HK-2 (cell line): ENCODE results near the gene MAL.

Experiments
- DNase-seq: peaks from one replicate; pipeline ENCODE4 v3.0.0-alpha.2; 2018; ENCODE audit not compliant: unreplicated experiment

The MAL gene

DNA sequence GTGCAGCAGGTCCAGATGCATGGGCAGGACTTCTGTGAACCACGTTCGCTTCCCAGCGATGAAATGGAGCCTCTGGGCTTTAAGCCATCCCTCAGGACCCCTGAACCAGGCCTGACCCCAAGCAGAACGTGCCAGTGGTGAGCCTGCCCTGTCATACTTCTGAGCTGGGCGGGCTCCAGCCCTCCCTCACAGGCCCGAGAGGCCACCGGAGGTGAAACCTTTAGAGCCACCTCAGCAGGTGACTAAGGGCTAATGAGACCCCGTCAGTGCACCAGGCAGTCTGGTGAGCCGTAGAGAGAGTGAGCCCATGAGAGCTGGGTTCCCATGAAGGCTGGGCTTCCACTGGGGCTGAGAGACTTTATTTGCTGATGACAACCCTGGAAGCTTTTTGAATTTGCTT, 8.9 kb upstream of the MAL start:
- DNase-seq: no peak

DNA sequence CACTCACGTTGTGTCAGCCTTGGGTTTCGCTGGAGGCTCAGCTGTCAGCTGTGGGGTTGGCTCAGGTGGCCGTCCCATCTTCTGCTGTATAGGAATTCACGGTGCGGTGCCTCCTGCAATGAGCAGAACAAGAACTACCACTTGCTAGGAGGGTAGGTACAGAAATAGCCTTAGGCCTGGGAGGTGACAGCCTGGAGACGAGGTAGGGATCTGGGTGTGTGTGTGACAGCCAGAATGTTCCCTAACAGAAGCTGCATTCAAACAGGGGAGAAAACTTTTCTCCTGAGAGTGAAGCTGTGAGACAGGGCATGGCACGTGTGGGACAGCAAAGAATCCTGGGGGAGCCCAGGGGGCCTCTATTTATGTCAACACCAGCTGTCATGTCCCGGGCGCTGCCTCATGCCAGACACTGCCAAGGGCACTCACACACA, 8.4 kb upstream of the MAL start:
- DNase-seq: no peak

DNA sequence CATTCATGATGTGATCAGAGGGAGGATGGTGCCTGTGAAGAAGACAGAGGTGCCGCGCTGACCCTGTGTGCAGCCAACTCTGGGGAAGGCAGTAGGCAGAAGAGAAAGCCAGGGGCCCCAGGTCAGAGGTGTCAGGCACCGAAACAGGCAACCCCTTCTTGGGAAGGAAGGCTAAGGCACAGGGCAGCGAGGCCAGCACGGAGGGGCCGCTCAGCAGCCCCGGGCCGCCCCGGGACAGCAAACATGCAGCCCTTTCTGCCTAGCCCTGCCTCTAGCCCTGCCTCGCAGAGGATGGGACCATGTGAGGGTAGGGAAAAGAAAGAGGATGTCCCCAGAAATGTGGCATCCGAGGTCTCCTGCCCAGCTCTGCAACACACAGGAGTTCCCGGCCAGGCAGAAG, 7.7 kb upstream of the MAL start:
- DNase-seq: no peak

DNA sequence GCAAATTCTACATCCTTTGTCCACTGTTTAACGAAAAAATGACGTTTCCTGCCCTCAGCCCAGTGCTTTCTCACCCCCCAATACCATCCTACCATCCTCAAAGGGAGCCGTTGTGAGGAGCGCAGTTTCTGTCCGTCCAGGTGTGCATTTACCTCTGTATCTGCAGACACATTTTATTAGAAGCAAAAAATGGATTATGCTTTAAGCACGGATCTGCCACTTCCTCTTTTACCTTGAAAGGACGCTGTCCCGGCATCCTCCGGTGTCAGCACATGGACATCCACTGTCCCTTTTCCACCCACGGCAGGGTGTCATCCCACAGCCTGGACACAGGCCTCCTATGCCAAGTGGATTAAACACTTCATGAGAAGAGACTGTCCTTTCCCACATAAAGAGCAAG, 7.2 kb upstream of the MAL start:
- no peak for DNase-seq

DNA sequence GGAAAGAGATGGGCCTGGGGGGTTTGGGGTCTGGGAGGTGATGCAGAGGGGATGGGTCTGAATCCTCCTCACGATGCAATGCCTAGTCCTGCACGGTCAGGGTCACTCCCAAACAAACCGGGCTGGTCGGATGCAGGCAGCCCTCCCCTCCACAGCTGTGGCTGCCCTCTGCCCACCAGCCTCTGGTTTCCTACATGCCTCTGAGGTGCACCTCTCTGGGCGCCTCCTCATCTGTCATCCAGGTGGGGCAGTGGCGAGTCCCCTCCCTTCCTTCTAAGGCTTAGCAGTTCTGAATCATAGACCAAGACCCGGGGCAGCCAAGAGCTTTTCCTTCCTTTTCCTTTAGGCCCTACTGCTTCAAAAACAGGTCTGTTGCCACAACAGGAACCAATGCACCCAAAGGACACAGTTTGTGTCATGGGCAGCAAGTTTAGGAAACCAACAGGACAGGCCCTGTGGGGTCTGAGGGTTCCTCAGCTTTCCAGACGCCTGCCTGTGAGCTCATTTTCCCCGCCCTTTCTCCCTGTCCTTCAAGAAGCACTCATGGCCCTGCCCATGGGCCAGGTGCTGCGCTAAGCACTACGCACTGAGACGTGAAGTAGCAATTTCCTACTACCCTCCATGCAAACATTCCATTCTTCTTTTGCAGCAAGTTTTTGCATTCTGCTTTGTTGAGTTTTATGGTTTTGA, 6.5 kb upstream of the MAL start:
- no peak for DNase-seq

DNA sequence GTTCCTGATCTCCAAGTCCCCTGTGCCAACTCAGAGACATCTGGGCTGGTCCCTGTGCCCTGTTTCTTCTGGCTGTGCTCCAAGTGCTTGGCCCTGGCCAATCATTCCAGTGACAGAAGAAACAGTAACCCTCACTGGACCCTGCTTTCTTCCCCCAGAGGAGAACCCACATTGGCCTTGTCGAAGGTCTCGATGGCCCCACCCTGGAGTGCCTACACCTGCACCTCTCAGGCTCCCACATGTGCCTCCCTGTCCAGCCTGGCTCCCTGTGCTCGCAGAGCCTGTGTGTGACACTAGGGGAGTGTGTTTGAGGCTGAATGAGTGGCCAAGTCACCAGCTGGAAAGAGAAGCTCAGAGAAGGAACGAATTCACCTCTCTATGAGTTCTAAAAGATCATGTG, 5.9 kb upstream of the MAL start:
- DNase-seq: no peak

DNA sequence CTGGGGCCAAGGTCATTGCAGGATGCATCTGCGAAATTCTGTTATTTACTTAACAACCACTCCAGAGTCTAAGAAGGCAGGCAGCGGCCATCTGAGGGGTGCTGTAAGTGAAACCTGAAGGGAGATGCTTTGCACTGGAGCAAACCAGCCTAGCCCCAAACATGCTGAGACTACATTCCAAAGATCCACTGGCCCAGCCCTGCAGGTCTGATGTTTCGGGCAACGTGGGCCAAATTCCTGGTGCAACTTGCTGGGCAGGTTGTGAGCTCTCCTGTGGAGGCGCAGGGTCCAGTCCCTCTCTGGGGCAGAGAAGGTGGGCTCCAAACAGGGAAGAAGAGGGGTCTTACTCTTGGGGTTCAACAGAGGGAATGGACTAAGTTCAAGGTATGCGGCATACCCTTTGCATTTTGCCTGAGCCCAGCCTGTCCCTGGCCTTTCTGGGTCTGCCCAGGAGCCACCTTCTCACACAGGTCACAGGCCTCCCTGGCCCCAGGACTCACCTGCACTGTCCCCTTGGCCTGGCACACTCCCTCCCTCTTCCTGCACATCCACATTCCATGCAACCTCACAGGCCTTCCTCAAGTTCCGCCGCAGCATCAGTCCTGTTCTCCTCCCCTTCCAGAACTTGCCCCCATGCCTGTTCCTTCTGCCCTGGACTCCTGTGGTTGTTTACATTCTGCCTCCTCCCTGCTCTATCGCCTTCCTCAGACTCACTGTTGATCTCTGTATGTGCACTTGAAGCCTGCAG, 5.1 kb upstream of the MAL start:
- no peak for DNase-seq

DNA sequence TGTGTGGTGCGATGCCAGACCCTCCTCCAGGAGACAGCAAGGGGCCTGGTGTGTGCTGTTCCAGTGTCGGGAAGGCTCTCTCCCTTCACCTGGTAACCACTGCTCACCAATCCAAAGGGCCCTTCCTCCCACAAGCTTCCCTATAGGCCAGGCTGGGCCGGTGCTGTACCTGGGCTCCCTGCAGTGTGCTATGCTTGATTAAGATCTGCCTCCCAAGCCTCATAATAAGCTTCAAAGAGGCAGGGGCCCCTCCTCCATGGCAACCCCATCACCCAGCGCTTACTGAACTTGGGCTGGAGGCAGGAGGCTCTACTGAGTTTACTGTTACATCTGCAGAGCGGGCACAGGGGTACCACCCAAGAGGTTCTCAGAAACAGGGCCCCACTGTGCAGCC, 4.5 kb upstream of the MAL start:
- no peak for DNase-seq

DNA sequence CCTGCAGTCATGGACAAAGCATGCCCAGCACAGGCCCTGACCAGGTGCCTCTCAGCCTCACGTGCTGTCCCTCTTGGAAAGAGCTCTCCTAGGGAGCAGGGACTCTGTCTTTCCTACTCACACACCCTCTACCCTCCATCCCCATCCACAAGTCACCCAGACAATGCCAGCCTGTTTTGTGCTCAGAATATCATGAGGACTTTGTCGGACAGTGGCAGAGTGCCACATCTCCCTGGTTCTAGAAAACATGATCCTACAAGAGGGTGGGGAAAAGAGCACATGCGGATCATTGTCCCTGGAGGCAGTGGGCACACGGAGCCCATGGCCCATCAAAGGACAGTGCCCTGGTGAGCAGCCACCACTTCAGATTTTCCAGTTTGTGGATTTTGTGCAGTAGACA, 3.7 kb upstream of the MAL start:
- DNase-seq: no peak

DNA sequence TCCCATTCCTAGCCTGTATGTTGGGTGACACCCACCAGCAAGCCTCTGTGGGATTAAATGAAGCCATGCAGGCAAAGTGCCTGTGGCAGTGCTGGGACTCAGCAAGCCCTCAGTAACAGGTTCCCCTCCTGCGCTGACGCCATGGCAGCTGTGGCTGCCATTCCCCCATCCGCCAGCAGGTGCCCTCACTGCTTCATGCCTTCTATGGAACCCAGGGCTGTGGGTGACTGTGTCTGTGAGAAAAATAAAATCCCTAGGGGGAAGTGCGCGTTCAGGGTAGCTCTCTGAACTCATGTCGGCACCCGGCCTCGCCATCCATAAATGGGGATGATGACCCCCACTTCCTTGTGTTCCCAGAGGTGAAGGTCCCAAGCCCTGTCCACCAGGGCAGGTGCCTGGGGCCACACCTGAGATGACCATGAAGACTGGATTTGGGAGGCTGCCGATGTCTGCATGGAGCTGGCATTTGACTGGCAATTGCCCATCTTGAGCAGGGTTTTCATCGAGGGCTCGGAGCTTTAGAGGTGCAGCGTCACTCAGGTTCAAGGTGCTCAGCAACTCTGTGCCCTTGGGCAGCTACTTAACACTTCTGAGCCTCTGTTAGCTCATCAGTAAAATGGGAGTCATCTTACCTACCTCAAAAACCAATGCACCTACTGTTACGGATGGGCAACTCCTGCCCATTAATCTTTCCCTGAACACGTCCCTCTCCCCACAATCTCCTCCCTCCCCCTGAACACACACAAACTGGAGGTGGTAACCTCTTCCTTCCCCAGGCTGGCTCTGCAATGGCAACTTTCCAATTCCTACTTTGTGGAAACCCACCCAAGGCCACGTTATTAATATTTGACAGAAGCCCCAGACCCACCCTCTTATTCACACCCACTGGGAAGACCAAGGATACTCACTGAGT, 2.9 kb upstream of the MAL start:
- peak; percentile 76 for DNase-seq

DNA sequence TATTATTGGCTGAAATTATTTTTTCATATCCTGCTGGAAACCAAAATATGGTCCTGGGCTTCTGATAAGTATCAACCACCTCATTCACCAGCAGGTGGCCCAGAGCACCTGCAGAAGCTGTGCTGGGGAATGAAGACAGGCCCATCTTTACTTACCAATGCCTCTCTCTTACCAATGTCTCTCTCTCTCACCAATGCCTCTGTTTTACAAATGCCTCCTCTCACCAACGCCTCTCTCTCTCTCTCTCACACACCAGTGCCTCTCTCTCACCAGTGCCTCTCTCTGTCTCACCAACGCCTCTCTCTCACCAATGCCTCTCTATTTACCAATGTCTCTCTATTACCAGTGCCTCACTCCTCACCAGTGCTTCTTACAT, 2.3 kb upstream of the MAL start:
- DNase-seq: peak; percentile 27

DNA sequence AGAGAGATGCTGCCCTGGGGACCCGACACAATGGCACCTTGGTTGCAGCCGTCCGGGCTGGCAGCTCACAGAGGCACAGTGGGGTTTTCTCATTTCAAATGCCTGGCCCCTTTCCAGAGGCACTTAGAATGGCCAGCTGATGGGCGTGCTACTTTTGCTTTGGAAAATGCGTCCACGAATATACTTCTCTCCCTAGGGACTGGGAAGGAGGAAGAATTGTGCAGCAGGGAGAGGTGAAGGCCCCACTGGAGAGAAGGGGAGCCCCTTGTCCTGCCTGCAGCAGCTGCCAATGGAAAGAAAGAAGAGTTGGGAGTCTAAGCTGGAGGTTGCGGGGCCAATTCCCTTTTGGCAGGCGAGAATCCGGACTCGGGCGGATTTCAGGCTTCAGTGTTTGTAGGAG, 1.1 kb upstream of the MAL start:
- no peak for DNase-seq

DNA sequence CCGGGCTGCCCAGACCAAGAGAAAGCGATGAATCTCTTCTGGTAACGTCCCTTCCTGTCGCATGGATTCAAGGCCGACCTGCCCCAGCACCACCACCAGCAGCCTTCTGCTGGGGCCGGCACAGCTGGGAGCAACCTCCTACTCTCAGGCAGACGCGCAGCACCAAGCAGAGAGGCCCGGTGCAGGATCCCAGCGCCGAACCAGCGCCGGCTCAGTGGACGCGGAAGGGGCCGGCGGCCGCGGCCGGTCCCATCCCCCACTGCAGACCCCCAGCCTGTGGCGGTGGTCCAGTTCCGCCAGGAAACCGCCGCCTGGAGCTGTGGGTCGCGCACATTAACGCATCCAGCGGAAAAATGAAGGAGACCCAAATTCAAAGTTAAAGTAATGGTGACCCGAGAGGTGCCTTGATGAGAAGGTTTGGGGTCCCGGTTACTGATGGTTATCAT, 525 bp upstream of the MAL start:
- DNase-seq: no peak

DNA sequence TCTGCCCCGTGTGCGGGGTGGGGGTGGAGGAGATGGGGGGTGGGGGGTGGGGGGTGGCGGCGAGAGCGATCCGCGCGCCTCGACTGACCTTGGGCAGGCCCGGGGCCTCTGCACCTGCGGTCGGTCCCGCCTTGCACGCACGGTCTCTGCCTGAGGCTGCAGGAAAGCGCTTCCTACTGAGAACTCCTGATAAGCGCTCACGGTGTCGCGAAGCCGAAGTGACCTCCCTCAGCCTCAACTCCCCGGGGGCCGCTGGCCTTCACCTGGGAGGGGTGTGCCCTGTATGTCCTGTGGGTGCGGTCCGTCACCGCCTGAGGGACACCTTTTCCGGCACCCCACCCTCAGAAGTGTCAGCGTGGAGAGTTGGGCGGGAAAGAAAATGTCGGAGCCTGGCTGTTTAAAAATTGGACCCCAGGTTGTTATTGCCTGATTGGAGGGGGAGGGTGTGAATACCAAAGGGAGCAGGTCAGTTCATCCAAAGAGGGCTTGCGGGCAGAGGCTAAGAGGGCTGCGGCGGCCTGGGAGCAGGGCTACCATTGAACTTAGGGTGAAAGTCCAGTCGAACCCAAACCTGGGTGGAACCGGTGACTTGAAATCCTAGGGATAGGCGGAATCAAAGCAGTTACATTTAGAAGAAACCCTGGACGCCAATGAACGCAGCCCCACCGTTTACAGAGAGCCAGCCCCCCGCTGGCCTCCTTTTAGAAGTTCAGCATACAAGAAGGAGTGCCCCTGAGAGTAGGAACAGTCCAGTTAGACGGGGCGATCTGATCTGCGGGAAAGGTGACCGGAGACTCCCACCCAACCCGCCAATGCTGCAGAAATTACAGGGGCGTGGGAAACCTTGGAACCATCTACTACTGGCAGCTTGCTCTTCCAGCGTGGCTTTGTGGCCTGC, 1.2 kb downstream of the MAL start:
- DNase-seq: no peak

DNA sequence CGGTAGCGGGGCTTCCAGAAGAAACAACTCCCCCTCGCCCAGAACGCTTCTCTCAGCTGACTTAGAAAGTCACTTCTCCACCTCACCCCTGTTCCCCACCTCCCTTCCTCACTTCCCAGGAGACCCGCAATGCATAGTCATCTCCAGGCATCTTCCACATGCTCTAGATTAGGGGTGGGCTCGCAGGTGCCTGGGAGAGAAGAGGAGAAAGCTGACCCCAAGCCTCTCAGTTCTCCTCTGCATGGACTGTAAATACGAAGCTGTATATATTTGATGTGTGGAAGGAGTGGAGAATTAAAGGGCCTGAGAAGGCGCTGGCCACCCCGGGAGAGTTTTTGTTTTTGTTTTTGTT, 1.8 kb downstream of the MAL start:
- DNase-seq: no peak

DNA sequence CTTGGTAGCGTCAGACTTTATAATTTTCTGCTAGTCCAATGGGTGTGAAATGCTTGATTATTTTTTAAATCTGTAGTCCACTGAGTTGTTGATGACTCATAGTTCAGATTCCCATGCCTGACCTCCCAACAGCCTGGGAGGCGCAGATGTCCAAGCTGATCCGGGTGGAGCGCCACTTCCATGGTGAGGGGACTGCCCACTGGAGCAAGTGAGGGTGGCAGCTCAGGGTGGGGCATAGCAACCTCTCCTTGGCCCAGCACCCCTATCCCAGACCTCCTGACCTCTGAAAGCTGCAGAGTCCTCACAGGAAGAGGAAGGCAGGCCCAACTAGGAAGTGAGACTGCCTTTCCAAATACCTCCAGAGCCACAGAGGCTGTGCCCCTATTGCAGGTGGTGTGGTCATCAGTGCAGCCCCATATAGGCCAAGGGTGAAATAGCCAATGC, 4.4 kb downstream of the MAL start:
- no peak for DNase-seq

DNA sequence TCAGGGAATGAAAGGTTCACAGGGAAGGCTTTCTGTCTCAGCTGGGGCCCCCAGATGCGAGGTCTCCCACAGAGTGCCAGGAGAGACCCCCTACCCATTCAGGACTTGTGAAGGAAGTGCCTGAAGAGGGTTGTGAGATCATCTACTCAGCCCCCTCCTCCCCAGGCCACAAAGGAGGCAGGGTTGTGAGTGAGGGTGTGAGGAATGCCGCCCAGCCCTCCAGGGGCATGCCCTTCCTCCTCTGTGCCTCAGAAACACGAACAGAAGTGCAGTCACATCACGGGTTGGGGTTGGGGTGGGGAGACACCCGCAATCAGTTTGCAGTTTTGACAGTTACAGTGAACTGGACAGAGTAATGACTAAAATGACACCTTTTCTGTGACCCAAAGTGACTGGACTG, 5.0 kb downstream of the MAL start:
- no peak for DNase-seq

DNA sequence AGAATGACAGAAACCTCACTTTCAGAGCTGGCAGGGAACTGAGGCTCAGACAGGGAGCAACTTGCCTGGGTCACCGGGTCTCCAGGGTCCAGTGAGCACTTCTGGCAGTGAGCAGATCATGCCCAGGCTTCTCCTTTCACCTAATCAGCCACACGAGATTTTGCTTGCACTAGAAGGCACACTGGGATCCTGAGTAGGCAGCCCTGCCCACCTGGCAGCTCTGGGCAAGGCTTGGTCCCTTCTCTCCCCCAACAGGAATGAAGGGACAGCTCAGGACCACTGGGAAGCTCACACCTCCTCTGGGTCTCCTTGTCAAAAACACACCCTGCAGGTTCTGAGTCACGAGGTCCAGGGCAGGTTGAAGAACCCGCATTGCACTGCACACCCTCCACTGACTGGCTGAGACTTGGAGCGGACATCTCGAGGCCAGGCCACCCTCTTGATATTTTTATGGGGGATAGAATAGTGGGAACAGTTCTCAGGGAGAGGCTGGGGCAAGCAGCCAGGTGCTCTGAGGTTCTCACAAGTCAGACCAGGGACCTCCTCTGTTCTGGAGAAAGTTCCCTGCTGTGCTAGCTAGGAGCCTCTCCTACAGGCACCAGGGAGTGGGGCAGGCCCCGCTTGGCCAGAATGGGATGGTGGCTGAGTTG, 5.7 kb downstream of the MAL start:
- DNase-seq: no peak

DNA sequence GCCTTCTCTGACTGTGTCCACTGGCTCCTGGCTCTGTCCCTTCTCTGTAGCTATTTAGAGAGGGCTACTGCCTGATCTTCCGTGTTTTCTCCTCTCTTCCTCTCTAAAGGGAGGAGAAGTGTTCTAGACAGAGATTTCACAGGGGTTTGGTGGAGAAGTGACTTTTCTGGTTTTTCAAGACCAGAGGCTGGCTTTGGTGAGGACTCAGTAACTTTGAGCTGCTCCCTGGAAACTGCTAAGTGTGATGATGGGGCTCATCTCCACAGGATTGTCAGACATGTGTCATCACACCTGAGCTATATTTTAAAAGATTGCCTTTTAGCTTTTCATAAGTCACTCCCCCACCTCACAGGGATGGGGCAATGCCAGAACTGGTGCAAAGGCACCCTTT, 6.2 kb downstream of the MAL start:
- no peak for DNase-seq

DNA sequence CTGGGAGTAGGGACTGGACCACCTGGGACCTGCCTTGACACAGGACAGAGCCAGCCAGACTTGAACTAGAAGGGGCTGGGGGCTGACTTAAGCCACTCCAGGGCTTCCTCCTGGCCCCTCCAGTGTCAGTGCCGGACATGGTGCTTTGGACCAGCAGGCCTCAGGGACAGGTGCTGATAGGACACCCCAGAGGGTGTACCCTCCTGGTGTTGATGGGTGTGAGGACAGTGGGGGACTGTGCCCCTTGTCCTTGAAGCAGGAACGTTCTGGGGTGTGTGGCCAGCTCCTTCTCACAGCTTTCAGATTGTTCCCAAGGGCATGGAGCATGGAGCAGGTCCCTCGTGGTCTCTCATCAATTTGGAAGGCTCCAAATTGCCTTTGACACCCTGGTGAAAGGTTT, 6.8 kb downstream of the MAL start:
- DNase-seq: no peak
